PFSK-1 (cell line): ENCODE data around the gene IL1R1.

Experiments
- FOXP2 ChIP-seq: optimal IDR thresholded peaks from 2 replicates; pipeline ENCODE3; 2011; ENCODE audit warnings: borderline replicate concordance, control low read depth, inconsistent platforms; ENCODE audit not compliant: insufficient read depth; ENCODE audit errors: extremely low read length, extremely low read depth
- POLR2AphosphoS5 ChIP-seq: IDR thresholded peaks from 2 replicates; pipeline ENCODE4 v1.6.1; 2012; ENCODE audit warnings: low read depth, mild to moderate bottlenecking, control low read depth, low read length, moderate library complexity
- SIN3A ChIP-seq: IDR thresholded peaks from 2 replicates; pipeline ENCODE4 v1.6.1; 2012; ENCODE audit warnings: mild to moderate bottlenecking, low read length, moderate library complexity, borderline replicate concordance; ENCODE audit not compliant: insufficient read depth
- TAF1 ChIP-seq: IDR thresholded peaks from 2 replicates; pipeline ENCODE4 v1.6.1; 2012; ENCODE audit warnings: low read length, control low read depth, borderline replicate concordance; ENCODE audit not compliant: insufficient read depth
- TF ChIP-seq, protein P1 (sequence below), 2 experiments: IDR thresholded peaks; 2 replicates each; pipeline versions ENCODE4 v1.6.1 to v1.8.0; 2011 to 2012; ENCODE audit warnings: low read depth in 2 of 2, low read length in 2 of 2, control low read depth in 1 of 2, inconsistent platforms in 1 of 2, mild to moderate bottlenecking in 1 of 2, moderate library complexity in 1 of 2; ENCODE audit not compliant: insufficient read depth in 1 of 2

DNA sequence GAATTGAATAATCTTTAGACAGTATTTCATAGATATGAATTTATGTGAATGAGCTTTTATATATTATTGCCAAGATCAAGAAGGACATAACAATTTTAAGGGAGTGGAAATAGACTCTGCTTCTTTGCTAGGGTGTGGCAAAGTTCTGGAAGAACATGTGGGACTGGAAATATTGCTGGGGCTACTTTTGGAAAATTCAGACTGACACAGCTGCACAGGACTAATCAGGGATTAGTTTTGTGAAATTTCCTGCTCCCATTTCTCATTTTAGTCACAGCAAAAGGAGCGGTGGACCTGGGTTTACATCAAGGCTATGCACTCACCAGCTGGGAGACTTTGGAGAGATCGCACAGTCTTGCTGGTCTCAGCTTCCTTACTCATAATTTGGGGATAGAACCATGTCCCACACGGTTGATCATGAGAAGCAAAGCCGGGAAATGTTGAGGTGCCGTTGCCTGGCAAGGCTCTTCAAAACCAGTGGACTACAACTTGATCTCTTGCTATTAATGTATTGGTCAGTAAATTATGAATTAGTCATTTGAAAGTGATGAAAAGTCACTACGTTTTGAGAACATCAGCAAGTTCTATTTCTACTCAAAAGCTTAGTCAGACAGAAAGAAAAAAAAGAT, 86.7 kb downstream of the IL1R1 start:
- no peak for TF ChIP-seq POLR2AphosphoS5
- TF ChIP-seq, protein P1, sequence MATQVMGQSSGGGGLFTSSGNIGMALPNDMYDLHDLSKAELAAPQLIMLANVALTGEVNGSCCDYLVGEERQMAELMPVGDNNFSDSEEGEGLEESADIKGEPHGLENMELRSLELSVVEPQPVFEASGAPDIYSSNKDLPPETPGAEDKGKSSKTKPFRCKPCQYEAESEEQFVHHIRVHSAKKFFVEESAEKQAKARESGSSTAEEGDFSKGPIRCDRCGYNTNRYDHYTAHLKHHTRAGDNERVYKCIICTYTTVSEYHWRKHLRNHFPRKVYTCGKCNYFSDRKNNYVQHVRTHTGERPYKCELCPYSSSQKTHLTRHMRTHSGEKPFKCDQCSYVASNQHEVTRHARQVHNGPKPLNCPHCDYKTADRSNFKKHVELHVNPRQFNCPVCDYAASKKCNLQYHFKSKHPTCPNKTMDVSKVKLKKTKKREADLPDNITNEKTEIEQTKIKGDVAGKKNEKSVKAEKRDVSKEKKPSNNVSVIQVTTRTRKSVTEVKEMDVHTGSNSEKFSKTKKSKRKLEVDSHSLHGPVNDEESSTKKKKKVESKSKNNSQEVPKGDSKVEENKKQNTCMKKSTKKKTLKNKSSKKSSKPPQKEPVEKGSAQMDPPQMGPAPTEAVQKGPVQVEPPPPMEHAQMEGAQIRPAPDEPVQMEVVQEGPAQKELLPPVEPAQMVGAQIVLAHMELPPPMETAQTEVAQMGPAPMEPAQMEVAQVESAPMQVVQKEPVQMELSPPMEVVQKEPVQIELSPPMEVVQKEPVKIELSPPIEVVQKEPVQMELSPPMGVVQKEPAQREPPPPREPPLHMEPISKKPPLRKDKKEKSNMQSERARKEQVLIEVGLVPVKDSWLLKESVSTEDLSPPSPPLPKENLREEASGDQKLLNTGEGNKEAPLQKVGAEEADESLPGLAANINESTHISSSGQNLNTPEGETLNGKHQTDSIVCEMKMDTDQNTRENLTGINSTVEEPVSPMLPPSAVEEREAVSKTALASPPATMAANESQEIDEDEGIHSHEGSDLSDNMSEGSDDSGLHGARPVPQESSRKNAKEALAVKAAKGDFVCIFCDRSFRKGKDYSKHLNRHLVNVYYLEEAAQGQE (IDR thresholded peaks at IDR 0.05; ENCODE audit: insufficient read depth in 1 of 2, low read depth in 2 of 2, low read length in 2 of 2), result no peak
- TF ChIP-seq SIN3A, result no peak
- no peak for TF ChIP-seq TAF1
- no peak for TF ChIP-seq FOXP2
